Neuronal stem cell (in vitro differentiated cells): ENCODE data around the gene ANOS1.

Source experiments
- DNase-seq: peaks from one replicate; pipeline ENCODE4 v3.0.0-alpha.2; 2013; ENCODE audit warnings: low spot score
- H2AFZ ChIP-seq: one replicate; pipeline ENCODE4 v1.6.1; 2013; ENCODE audit warnings: mild to moderate bottlenecking, low read length, inconsistent platforms
- H2AK5ac ChIP-seq: 2 replicates; pipeline ENCODE4 v1.6.1; 2013; ENCODE audit warnings: low read depth, mild to moderate bottlenecking, inconsistent platforms, low read length, moderate library complexity, mixed read lengths
- H2BK120ac ChIP-seq: 2 replicates; pipeline ENCODE4 v1.6.1; 2013; ENCODE audit warnings: low read depth, mild to moderate bottlenecking, inconsistent platforms, low read length, moderate library complexity, mixed read lengths
- H2BK12ac ChIP-seq: one replicate; pipeline ENCODE4 v1.6.1; 2013; ENCODE audit warnings: low read length, inconsistent platforms
- H2BK15ac ChIP-seq: 2 replicates; pipeline ENCODE4 v1.6.1; 2013; ENCODE audit warnings: mild to moderate bottlenecking, low read length, inconsistent platforms, mixed read lengths
- H2BK5ac ChIP-seq: one replicate; pipeline ENCODE4 v1.6.1; 2013; ENCODE audit warnings: inconsistent platforms, mild to moderate bottlenecking, low read length, moderate library complexity
- H3K14ac ChIP-seq: one replicate; pipeline ENCODE4 v1.6.1; 2013; ENCODE audit warnings: low read length, inconsistent platforms
- H3K18ac ChIP-seq: 2 replicates; pipeline ENCODE4 v1.6.1; 2013; ENCODE audit warnings: low read length, inconsistent platforms
- H3K23ac ChIP-seq: 2 replicates; pipeline ENCODE4 v1.6.1; 2013; ENCODE audit warnings: low read depth, mild to moderate bottlenecking, mixed read lengths, low read length, inconsistent platforms; ENCODE audit not compliant: poor library complexity
- H3K27ac ChIP-seq: replicated peaks from 3 replicates; pipeline ENCODE4 v1.5.1; 2013; ENCODE audit warnings: low read length, inconsistent platforms
- H3K27me3 ChIP-seq, 3 experiments: 2 replicates each; pipeline ENCODE4 v1.6.1; 2013; ENCODE audit warnings: low read length in 3 of 3, mild to moderate bottlenecking in 2 of 3, inconsistent platforms in 1 of 3, low read depth in 1 of 3, mixed read lengths in 1 of 3, moderate library complexity in 1 of 3; ENCODE audit not compliant: control insufficient read depth in 3 of 3, insufficient read depth in 3 of 3
- H3K36me3 ChIP-seq, 2 donors: replicated peaks in 1 of 2; 2 replicates each; pipeline ENCODE4 v1.6.1; 2013; ENCODE audit warnings: low read length in 2 of 2; ENCODE audit not compliant: control insufficient read depth in 2 of 2, insufficient read depth in 2 of 2
- H3K4ac ChIP-seq: 2 replicates; pipeline ENCODE4 v1.6.1; 2013; ENCODE audit warnings: inconsistent platforms, mild to moderate bottlenecking, low read length, moderate library complexity
- H3K4me1 ChIP-seq, 2 donors: 1 replicate in 1 of 2; 2 replicates in 1 of 2; pipeline ENCODE4 v1.6.1; 2013; ENCODE audit warnings: low read length in 2 of 2, low read depth in 1 of 2; ENCODE audit not compliant: control insufficient read depth in 2 of 2, insufficient read depth in 1 of 2
- H3K4me2 ChIP-seq: one replicate; pipeline ENCODE4 v1.6.1; 2013; ENCODE audit warnings: mild to moderate bottlenecking, low read length, inconsistent platforms; ENCODE audit not compliant: insufficient read depth, poor library complexity, severe bottlenecking
- H3K4me3 ChIP-seq, 2 donors: 2 replicates each; pipeline ENCODE4 v1.5.1; 2013; ENCODE audit warnings: low read length in 2 of 2, mild to moderate bottlenecking in 2 of 2, inconsistent platforms in 1 of 2, moderate library complexity in 1 of 2
- H3K79me1 ChIP-seq: one replicate; pipeline ENCODE4 v1.6.1; 2013; ENCODE audit warnings: low read depth, mild to moderate bottlenecking, inconsistent platforms, low read length, moderate library complexity
- H3K9ac ChIP-seq: one replicate; pipeline ENCODE4 v1.6.1; 2013; ENCODE audit warnings: mild to moderate bottlenecking, low read depth, low read length, inconsistent platforms; ENCODE audit not compliant: poor library complexity
- H3K9me3 ChIP-seq, 2 donors: replicated peaks in 1 of 2; 2 replicates each; pipeline versions ENCODE3 to v1.6.1; 2013; ENCODE audit warnings: low read length in 2 of 2, mild to moderate bottlenecking in 2 of 2, inconsistent platforms in 1 of 2, low read depth in 1 of 2, mixed read lengths in 1 of 2, moderate library complexity in 1 of 2; ENCODE audit not compliant: control insufficient read depth in 2 of 2, insufficient read depth in 1 of 2
- H4K8ac ChIP-seq: one replicate; pipeline ENCODE4 v1.6.1; 2013; ENCODE audit warnings: low read depth, mild to moderate bottlenecking, inconsistent platforms, low read length, moderate library complexity
- H4K91ac ChIP-seq: one replicate; pipeline ENCODE4 v1.6.1; 2013; ENCODE audit warnings: low read length, low read depth, mild to moderate bottlenecking, inconsistent platforms; ENCODE audit not compliant: poor library complexity
- WGBS, 2 donors: extraction: QIAGEN DNeasy Blood & Tissue Kit; methylation state at CpG; one replicate each; pipeline ENCODE4 v1.1.7; 2013; ENCODE audit warnings: missing lambda C conversion rate in 2 of 2, mixed read lengths in 1 of 2; ENCODE audit not compliant: insufficient read length in 2 of 2, insufficient replicate concordance in 1 of 2; ENCODE audit errors: extremely low coverage in 2 of 2; 5-methylcytosine and 5-hydroxymethylcytosine counted together

Gene ANOS1

DNA sequence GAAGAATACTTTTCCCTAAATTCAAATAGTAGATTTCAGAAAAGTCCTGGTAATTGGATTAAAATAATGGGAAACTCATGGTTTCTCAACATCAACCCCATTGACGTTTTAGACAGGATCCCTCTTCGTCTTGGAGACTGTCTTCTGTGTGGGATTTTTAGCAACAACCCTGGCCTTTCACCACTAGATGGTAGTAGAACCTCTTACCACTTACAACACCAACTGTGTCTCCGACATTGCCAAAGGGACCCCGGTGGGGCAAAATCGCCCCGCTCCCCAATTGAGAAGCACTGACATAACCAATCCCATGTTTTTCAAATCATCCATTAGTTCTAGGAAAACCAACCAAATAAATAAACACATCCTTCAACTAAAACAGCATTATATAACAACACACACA, 16.9 kb upstream of the ANOS1 start:
- Histone ChIP-seq H3K9ac (no peak overlapping the region), H3K4me3 (no peak overlapping the region), H3K9me3 (no peaks in the 10 kb centered on the region), H4K8ac (no peak overlapping the region), H2AFZ (no peak overlapping the region), H2BK5ac (no peak overlapping the region), H3K14ac (no peak overlapping the region), H3K27me3 (no peaks in the 10 kb centered on the region), H4K91ac (no peak overlapping the region), H3K4me2 (no peak overlapping the region), H2BK120ac (no peak overlapping the region), H3K27ac (no peak overlapping the region), H3K4ac (no peak overlapping the region), H3K18ac (no peak overlapping the region), H2AK5ac (no peak overlapping the region), H2BK15ac (no peak overlapping the region), H3K4me1 (no peaks in the 10 kb centered on the region), H3K23ac (no peak overlapping the region), H2BK12ac (no peak overlapping the region), H3K36me3 (no peaks in the 10 kb centered on the region), H3K79me1 (no peaks in the 10 kb centered on the region)
- WGBS, 2 donors = no CpG with 5 or more reads among the region's 6 CpGs
- DNase-seq = no peak

DNA sequence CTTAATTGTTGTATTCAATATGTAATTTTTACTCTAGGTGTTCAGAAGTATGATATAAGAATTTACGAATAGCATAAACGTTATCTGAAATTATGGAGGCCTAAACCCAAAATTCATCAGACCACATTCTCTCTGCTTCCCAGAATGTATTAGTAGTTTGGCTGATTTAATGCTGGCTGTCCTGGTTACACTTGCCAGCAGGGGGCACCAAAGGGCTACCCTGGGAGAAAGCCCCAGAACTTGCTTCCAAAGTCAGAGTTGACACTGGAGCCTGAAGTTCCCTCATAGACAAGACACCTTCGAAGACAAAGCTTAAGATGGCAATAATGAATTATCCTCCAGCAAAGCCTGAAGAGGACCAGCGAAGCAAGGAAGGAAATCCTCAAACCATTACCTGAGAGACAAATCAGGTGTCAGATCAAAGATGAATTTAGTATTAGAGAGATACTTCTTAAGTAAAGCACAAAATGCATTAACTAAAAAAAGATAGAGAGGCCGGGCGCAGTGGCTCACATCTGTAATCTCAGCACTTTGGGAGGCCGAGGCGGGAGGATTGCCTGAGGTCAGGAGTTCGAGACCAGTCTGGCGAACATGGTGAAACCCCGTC, 11.3 kb upstream of the ANOS1 start:
- Histone ChIP-seq H4K8ac (no peak overlapping the region), H3K9ac (no peak overlapping the region), H2BK15ac (no peak overlapping the region), H3K4me2 (no peak overlapping the region), H3K18ac (no peak overlapping the region), H4K91ac (no peak overlapping the region), H3K27me3 (no peaks in the 10 kb centered on the region), H3K4ac (no peak overlapping the region), H3K4me1 (no peaks in the 10 kb centered on the region), H2AFZ (no peak overlapping the region), H2BK12ac (no peak overlapping the region), H3K79me1 (no peaks in the 10 kb centered on the region), H3K9me3 (no peaks in the 10 kb centered on the region), H2AK5ac (no peak overlapping the region), H3K27ac (no peak overlapping the region), H2BK120ac (no peak overlapping the region), H2BK5ac (no peak overlapping the region), H3K36me3 (no peaks in the 10 kb centered on the region), H3K23ac (no peak overlapping the region), H3K14ac (no peak overlapping the region), H3K4me3 (no peak overlapping the region)
- no CpG with 5 or more reads among the region's 11 CpGs for WGBS, 2 donors
- no peak for DNase-seq

DNA sequence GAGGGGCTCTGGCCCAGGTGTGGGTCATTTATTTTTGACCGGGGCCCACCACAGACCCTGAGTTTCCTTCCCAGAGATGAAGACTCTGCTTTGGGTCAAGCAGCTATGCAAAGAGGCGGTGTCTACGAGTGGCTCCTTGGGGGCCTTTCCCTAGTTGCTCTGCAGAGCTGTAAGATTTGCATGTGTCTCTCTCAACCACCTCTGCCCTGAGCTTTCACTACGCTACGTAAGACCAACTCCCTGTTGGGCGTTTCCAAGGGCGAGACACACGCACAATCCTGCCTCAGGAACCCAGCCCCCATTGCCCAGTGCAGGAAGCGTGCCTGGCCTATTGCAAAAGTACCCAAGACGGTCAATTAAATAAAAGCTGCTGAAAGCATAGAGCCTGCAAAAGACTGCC, 10.0 kb upstream of the ANOS1 start:
- Histone ChIP-seq H4K8ac (no peak overlapping the region), H3K36me3 (no peaks in the 10 kb centered on the region), H3K18ac (no peak overlapping the region), H3K79me1 (no peaks in the 10 kb centered on the region), H3K4me1 (no peaks in the 10 kb centered on the region), H2BK15ac (no peak overlapping the region), H2BK5ac (no peak overlapping the region), H3K23ac (no peak overlapping the region), H3K9ac (peak overlapping the region; percentile 30), H3K9me3 (no peaks in the 10 kb centered on the region), H4K91ac (no peak overlapping the region), H3K4me3 (no peak overlapping the region), H3K4me2 (no peak overlapping the region), H3K27me3 (no peaks in the 10 kb centered on the region), H2BK120ac (no peak overlapping the region), H2BK12ac (no peak overlapping the region), H2AFZ (no peak overlapping the region), H3K14ac (no peak overlapping the region), H3K27ac (no peak overlapping the region), H3K4ac (no peak overlapping the region), H2AK5ac (no peak overlapping the region)
- no peak for DNase-seq
- WGBS, 2 donors = no CpG with 5 or more reads among the region's 10 CpGs

DNA sequence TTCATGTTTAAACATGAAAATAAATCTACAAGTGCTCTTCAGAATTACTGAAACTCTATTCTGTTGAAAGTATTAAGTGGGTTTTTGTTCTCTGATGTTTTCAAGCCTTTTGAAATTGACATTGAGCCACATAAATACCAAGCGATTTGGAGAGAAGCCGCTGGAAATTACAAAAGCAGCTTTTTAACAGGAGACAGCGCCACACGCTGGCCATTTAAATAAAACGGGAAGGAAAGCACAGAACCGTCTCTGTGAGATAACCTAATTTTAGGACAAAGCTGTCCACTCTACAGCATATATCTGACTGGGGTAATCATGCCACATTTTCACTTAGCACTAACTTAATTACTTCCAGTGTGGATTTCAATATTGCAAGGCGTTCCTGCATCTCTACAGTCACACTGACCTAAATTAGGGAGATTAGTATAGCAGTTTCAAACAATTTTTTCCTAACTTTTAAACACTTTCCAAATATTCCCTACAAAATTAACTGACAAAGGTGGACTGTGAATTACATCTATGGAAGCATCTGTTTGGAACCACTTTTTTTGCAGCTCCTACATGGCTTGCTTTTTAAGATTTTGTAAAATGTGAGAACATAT, 6.8 kb upstream of the ANOS1 start:
- no peaks in the 10 kb centered on the region for H3K79me1 ChIP-seq
- no peak overlapping the region for H3K23ac ChIP-seq
- H3K27me3 ChIP-seq = peaks cover 0 to 4% (median 0%) of the 10 kb centered on the region in 3 experiments
- H2BK15ac ChIP-seq = no peak overlapping the region
- no peaks in the 10 kb centered on the region for H3K9me3 ChIP-seq
- no peak overlapping the region for H3K27ac ChIP-seq
- H4K91ac ChIP-seq = no peak overlapping the region
- no CpG with 5 or more reads among the region's 7 CpGs for WGBS, 2 donors
- H3K18ac ChIP-seq = no peak overlapping the region
- H3K14ac ChIP-seq = no peak overlapping the region
- H2AK5ac ChIP-seq = no peak overlapping the region
- DNase-seq = no peak
- no peak overlapping the region for H2BK5ac ChIP-seq
- no peaks in the 10 kb centered on the region for H3K4me1 ChIP-seq
- H3K4me3 ChIP-seq = no peak overlapping the region
- no peak overlapping the region for H3K4me2 ChIP-seq
- no peak overlapping the region for H2BK120ac ChIP-seq
- no peak overlapping the region for H3K9ac ChIP-seq
- no peak overlapping the region for H3K4ac ChIP-seq
- no peaks in the 10 kb centered on the region for H3K36me3 ChIP-seq
- no peak overlapping the region for H2AFZ ChIP-seq
- no peak overlapping the region for H2BK12ac ChIP-seq
- H4K8ac ChIP-seq = no peak overlapping the region
